Thyroid gland (tissue), 4 donors: Measurements from ENCODE around the gene TM2D3. TPM values are rescaled to one million over a fixed set of nuclear protein-coding genes. Genes with fewer than 3 reads are reported as not detected.

Experiments
- DNase-seq, 2 donors: peaks; one replicate each; pipeline ENCODE4 v3.0.0-alpha.2; 2019
- H3K27ac ChIP-seq, 3 donors: fragments of 200-600 bp; sonication (generic); 1 replicate in 2 of 3; 2 replicates in 1 of 3; pipeline ENCODE4 v1.5.1; 2016 to 2019; ENCODE audit warnings: mild to moderate bottlenecking in 1 of 3, moderate library complexity in 1 of 3
- H3K27me3 ChIP-seq: fragments of 200-600 bp; sonication (generic); one replicate; pipeline ENCODE4 v1.5.1; 2019
- H3K36me3 ChIP-seq, 2 donors: fragments of 200-600 bp; sonication (generic); one replicate each; pipeline ENCODE4 v1.5.1; 2016 to 2019
- H3K4me1 ChIP-seq, 2 donors: fragments of 200-600 bp; sonication (generic); one replicate each; pipeline ENCODE4 v1.5.1; 2017 to 2019
- H3K4me3 ChIP-seq, 3 donors: fragments of 200-600 bp; sonication (generic); replicated peaks in 1 of 3; 1 replicate in 2 of 3; 2 replicates in 1 of 3; pipeline ENCODE4 v1.5.1; 2016; ENCODE audit warnings: mild to moderate bottlenecking in 1 of 3
- H3K9me3 ChIP-seq: fragments of 200-600 bp; sonication (generic); one replicate; pipeline ENCODE4 v1.5.1; 2017
- POLR2A ChIP-seq, 2 donors: fragments of 450-650 bp; IDR thresholded peaks; one replicate each; pipeline ENCODE4 v1.6.1; 2017; ENCODE audit warnings: antibody characterized with exemption in 2 of 2, mild to moderate bottlenecking in 2 of 2, moderate library complexity in 1 of 2
- WGBS, 2 donors: methylation state at CpG; one replicate each; pipeline ENCODE4 v1.1.5; 2017; 5-methylcytosine and 5-hydroxymethylcytosine counted together
- intact Hi-C: fragments of 100-400 bp; cut with DNase I; formaldehyde crosslinking; loops from one replicate; pipeline ENCODE4 v1.15.1; 2023
- small RNA-seq: library from RNA; depleted of rRNA; stranded (forward); fragments of <200 nt; gene quantifications from one replicate; pipeline ENCODE3, GENCODE V24; 2016
- total RNA-seq, 4 donors: library from RNA; depleted of rRNA; stranded (reverse); fragments of >200 nt; gene quantifications; one replicate each; pipeline ENCODE4 v1.2.3, GENCODE V29; 2016
- TF ChIP-seq, protein P1 (sequence below), 6 experiments: fragments of 200-600 bp in 3 of 6; fragments of 450-650 bp in 3 of 6; sonication (generic) in 3 of 6; IDR thresholded peaks; one replicate each; pipeline ENCODE4 v1.5.1; 2016 to 2019; ENCODE audit warnings: antibody characterized with exemption in 6 of 6, mild to moderate bottlenecking in 2 of 6, inconsistent platforms in 1 of 6, moderate library complexity in 1 of 6

TM2D3 gene
- total RNA-seq, 4 donors from 2014 or later = 54.8 to 92.5 (median 71.5) TPM

DNA sequence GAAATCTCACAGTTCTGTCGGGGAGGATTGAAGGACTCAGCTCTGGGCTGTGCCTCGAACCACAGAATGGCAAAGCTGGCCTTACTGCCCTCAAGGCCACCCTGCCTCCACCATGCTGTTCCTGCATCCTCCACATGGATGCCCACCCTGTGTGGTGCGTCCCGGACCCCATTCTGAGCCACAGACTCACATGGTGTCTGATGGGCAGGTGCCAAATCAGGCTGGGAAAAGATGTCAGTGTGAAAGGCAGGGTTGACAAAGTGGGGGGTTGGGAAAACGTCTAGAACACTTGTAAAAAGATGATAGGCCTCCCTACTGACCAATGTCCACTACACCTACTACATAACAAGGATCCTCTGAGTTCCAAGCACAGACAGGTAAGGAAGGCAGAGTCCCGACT lies 49.4 kb downstream of the TM2D3 start:
- Histone ChIP-seq H3K27me3 (no peaks in the 10 kb centered on the region), H3K4me1 (no peaks in the 10 kb centered on the region), H3K9me3 (no peaks in the 10 kb centered on the region), H3K4me3 (no peak overlapping the region), H3K36me3 (no peaks in the 10 kb centered on the region), H3K27ac (no peak overlapping the region)
- DNase-seq = no peak
- TF ChIP-seq, protein P1, sequence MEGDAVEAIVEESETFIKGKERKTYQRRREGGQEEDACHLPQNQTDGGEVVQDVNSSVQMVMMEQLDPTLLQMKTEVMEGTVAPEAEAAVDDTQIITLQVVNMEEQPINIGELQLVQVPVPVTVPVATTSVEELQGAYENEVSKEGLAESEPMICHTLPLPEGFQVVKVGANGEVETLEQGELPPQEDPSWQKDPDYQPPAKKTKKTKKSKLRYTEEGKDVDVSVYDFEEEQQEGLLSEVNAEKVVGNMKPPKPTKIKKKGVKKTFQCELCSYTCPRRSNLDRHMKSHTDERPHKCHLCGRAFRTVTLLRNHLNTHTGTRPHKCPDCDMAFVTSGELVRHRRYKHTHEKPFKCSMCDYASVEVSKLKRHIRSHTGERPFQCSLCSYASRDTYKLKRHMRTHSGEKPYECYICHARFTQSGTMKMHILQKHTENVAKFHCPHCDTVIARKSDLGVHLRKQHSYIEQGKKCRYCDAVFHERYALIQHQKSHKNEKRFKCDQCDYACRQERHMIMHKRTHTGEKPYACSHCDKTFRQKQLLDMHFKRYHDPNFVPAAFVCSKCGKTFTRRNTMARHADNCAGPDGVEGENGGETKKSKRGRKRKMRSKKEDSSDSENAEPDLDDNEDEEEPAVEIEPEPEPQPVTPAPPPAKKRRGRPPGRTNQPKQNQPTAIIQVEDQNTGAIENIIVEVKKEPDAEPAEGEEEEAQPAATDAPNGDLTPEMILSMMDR (IDR thresholded peaks at IDR 0.05) = no peak
- TF ChIP-seq POLR2A (IDR thresholded peaks at IDR 0.05) = no peak
- intact Hi-C loops = no loop called here
- 87 to 90% methylated on average over 6 of the region's 6 CpGs for WGBS, 2 donors

DNA sequence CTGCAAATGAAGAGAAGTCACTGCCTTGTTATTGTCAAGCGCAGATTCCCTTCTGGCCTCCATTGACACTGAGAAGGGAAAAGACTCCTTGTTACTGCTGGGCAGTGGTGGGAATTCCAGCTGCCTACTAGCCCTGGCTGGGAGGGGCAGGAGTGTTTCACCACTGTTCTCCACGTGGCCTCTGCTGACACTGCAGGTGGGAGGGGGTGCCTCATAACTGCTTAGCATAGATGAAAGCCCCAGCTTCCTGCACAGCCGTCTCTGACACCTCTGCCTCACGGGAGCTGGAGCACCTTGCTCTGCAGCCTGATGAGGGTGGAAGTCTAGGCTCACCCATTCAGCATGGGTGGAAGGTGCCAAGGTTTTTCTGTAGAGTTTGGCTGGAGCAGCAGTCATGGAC lies 52.1 kb downstream of the TM2D3 start:
- intact Hi-C loops = no loop called here
- Histone ChIP-seq H3K4me1 (no peaks in the 10 kb centered on the region), H3K4me3 (no peak overlapping the region), H3K36me3 (no peaks in the 10 kb centered on the region), H3K27me3 (no peaks in the 10 kb centered on the region), H3K27ac (no peak overlapping the region), H3K9me3 (no peaks in the 10 kb centered on the region)
- WGBS, 2 donors = 40 to 43% methylated on average over 4 of the region's 4 CpGs
- TF ChIP-seq, protein P1 (IDR thresholded peaks at IDR 0.05) = no peak
- no peak for TF ChIP-seq POLR2A (IDR thresholded peaks at IDR 0.05)
- DNase-seq = no peak

DNA sequence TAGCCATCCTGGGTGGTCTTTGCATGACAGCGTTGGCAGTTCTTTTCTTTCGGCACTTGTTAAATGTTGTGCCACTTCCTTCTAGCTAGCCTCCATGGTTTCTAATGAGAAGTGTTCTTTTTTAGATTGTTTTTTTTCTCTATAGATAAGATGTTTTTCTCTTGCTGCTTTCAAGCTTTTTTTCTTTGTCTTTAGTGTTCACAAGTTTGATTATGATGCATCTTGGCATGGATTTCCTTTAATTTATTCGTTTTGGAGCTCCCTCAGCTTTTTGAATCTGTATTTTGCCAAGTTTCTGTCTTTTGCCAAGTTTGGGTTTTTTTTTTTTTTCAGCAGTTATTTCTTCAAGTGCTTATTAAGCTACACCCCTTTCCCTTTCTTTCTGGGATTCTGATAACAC lies 53.1 kb downstream of the TM2D3 start:
- intact Hi-C loops = no loop called here
- DNase-seq = no peak
- H3K4me1 ChIP-seq = no peaks in the 10 kb centered on the region
- no peaks in the 10 kb centered on the region for H3K27me3 ChIP-seq
- no peaks in the 10 kb centered on the region for H3K36me3 ChIP-seq
- no peak for TF ChIP-seq POLR2A (IDR thresholded peaks at IDR 0.05)
- TF ChIP-seq, protein P1 (IDR thresholded peaks at IDR 0.05) = no peak
- no peaks in the 10 kb centered on the region for H3K9me3 ChIP-seq
- H3K4me3 ChIP-seq = no peak overlapping the region
- H3K27ac ChIP-seq = no peak overlapping the region
- 71 to 82% methylated on average over 3 of the region's 3 CpGs for WGBS, 2 donors

DNA sequence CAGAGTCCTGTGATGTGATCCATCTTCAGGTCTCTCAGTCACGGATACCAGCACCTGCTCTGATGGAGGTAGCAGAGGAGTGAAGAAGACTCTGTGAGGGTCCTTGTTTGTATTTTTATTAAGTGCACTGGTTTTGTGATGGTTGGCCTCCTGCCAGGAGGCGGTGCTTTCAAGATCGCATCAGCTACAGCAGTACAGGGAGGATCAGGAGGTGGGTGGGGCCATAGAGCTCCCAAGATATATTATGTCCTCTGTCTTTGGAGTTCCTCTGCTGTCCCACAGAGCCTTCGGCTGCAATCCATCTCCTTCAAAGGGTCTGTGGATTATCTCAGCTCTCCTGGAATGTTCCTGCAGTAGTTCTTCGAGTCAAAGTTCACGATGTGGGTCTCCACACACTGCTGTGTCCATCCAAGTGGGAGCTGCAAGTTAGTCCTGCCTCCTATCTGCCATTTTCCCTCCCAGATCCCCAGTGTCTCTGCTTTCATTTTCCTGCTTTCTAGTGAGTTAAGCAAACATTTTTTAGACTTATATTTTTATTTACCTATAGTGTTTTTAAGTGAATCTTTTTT lies 54.7 kb downstream of the TM2D3 start:
- Histone ChIP-seq H3K4me3 (no peak overlapping the region), H3K27me3 (no peaks in the 10 kb centered on the region), H3K9me3 (no peaks in the 10 kb centered on the region), H3K27ac (no peak overlapping the region), H3K36me3 (no peaks in the 10 kb centered on the region), H3K4me1 (no peaks in the 10 kb centered on the region)
- intact Hi-C loops = no loop called here
- no peak for DNase-seq
- 65 to 76% methylated on average over 5 to 6 of the region's 6 CpGs for WGBS, 2 donors
- TF ChIP-seq, protein P1 (IDR thresholded peaks at IDR 0.05) = no peak

DNA sequence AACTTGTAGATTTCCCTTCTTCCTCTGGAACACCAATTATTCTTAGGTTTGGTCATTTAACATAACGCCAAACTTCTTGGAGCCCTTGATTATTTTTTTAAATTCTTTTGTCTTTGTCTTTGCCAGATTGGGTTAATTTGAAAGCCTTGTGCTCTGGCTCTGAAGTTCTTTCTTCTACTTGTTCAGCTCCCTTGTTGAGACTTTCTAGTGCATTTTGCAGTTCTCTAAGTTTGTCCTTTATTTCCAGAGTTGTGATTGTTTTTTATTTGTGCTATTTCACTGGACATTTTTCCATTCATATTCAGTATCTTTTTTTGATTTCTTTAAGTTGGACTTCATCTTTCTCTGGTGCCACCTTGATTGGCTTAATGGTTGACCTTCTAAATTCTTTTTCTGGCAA lies 55.5 kb downstream of the TM2D3 start:
- TF ChIP-seq, protein P1 (IDR thresholded peaks at IDR 0.05) = no peak
- no peak for TF ChIP-seq POLR2A (IDR thresholded peaks at IDR 0.05)

More for the DNA sequence above, 55.5 kb downstream of the TM2D3 start:
- no peak overlapping the region for H3K27ac ChIP-seq
- no peaks in the 10 kb centered on the region for H3K4me1 ChIP-seq
- H3K4me3 ChIP-seq = no peak overlapping the region
- intact Hi-C loops = no loop called here
- DNase-seq = no peak
- H3K27me3 ChIP-seq = no peaks in the 10 kb centered on the region
- WGBS, 2 donors = 83% methylated on average over 1 of the region's 1 CpG
- no peaks in the 10 kb centered on the region for H3K36me3 ChIP-seq
- no peaks in the 10 kb centered on the region for H3K9me3 ChIP-seq

Small RNAs within 50 kb of the gene (small RNA-seq; reads per million reads assigned to genes)
- gene RNU6-807P = not detected

Other genes starting within 250 kb of the TM2D3 start
- 10 to 100 TPM in 2 of 4 donors, 1 to 10 TPM in 2; 4.0 to 28.6 (median 17.5) TPM for gene PCSK6, start 162.7 kb downstream of the TM2D3 start, total RNA-seq
- 10 to 100 TPM; 22.8 to 58.6 (median 26.6) TPM for gene TARS3, start 72.1 kb upstream of the TM2D3 start, total RNA-seq
- gene OR4F6, start 151.1 kb upstream of the TM2D3 start, total RNA-seq = not detected
- gene OR4F15, start 159.8 kb upstream of the TM2D3 start, total RNA-seq = not detected